ENCODE data around the gene NF1.
"Not testable (repeated sequence)": the region's sequence is repeated elsewhere in the genome, so short reads cannot be mapped to it uniquely, and the experiment has no call there.

NF1 gene

DNA sequence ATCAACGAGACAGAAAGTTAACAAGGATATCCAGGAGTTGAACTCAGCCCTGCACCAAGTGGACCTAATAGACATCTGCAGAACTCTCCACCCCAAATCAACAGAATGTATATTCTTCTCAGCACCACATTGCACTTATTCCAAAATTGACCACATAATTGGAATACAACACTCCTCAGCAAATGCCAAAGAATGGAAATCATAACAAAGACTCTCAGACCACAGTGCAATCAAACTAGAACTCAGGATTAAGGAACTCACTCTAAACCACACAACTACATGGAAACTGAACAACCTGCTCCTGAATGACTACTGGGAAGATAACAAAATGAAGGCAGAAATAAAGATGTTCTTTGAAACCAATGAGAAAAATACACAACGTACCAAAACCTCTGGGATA, 84.2 kb downstream of the NF1 start:
- not testable (repeated sequence) for DNase-seq (ENCODE audit: low read depth)

DNA sequence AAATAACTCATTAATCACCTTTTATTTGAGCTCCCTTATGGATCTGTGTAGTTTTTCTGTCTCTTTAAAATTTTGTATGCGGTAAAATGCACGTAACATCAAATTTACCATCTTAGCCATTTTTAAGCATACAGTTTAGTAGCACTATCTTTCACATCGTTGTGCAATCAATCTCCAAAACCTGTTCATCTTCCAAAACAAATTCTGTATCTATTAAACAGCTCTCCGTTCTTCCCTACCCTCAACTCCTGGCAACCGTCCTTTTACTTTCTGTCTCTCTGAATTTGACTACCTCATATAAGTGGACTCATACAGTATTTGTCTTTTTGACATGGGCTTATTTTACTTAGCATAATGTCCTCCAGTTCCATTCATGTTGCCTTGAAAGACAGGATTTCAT, 100.5 kb downstream of the NF1 start:
- DNase-seq (ENCODE audit: low read depth), result no peak

DNA sequence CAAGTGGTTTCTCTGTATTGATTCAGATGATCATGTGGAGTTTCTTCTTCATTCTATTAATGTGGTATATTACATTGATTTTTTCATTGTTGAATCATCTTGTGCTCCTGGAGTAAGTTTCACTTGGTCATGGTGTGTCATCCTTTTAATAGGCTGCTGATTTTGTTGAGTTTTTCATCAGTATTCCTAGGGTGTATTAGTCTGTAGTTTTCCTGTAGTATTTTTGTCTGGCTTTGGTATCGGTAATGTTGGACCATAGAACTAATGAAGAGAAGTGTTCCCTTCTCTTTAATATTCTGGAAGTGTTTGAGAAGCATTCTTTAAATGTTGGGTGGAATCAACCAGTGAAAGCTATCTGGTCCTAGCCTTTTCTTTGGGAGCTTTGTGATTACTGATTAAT, 103.2 kb downstream of the NF1 start:
- DNase-seq (ENCODE audit: low read depth), result no peak

GRCh38 chr17:31198666-31199065, 103.9 kb downstream of the NF1 start:
- DNase-seq (ENCODE audit: low read depth), result not testable (repeated sequence)

GRCh38 chr17:31200287-31200686, 105.5 kb downstream of the NF1 start:
- no peak for DNase-seq (ENCODE audit: low read depth)

DNA sequence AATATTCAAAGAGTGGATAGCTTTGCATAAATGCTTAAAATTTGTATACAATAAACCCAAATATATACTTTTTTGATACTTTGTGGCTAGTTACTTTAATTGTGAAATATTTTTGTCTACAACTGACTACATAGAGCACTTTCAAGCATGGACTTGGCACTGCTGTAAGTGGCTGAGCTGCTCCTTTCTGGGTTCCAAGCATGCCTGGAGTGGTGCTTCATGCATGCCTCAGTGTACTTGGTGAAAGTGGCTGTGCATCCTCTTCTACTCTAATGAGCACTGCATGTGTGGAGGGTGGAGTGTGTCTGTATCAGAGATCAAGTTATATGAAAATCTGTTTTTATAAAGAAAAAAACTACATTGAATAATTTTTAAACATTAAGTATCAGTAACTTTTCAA, 108.2 kb downstream of the NF1 start:
- no peak for DNase-seq (ENCODE audit: low read depth)

- no peak for DNase-seq (ENCODE audit: low read depth)
Measured at GRCh38 chr17:31211352-31212012, 116.7 kb downstream of the NF1 start.

DNA sequence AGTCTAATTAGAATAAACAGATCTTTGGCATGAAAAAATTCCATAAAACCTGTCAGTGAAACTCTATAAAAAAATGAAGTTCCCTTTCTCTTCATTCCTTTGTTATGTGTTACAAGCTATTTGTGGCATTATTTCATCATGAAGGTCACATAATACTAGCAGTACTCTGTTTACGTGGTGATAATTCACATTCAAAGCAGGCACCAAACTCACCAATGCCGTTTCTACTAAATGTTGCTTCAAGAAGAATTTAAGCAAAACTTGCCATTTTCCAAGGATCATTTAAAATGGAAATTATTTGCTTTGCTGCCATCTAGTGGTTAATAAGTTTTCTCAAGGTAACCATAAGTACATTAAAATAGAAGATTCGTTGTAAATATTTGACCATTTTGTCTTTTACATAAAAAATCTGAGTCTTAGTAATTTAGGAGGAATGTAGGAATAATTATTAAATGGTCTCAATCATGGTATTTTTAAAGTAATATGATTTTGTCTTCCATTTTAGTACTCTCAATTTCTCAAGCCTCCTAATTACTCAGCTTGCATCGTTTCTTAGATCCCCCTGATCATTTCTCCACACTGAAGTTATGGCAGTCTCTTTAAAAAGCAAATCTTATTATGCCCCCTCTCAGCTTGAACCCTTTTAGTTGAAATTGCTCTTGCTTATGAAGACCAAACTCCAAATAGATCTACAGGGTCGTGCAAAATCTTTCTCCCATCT, 121.4 kb downstream of the NF1 start:
- DNase-seq (ENCODE audit: low read depth), result no peak

DNA sequence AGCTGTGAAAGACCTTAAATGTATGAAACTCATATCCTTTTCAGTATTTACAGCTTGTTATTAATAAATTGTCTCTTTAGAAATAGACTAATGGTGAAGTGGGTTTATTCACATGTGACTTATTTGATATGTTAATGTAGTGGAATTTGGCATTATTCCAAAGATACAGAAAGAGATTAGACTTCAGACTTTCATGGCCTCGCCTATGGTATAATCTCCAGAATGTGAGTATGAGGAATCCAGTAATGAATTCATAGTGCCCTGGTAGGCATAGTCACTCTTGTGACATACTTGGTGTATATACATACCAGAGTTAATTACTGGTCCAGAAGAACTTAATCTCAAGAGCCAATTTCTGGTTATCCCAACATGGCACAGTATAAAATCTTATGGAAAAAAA, 129.6 kb downstream of the NF1 start:
- no peak for DNase-seq (ENCODE audit: low read depth)

GRCh38 chr17:31225831-31226230, 131.1 kb downstream of the NF1 start:
- DNase-seq (ENCODE audit: low read depth), result no peak

DNA sequence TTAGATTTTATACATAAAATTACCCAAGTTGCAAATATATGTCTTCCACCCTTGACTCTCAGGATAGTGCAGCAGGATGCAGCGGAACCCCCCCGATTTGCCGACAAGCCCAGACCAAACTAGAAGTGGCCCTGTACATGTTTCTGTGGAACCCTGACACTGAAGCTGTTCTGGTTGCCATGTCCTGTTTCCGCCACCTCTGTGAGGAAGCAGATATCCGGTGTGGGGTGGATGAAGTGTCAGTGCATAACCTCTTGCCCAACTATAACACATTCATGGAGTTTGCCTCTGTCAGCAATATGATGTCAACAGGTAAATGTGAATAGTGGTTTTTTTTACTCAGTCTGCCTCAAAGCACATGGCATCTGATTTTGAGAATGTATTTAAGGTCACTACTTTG, 131.6 kb downstream of the NF1 start:
- no peak for DNase-seq (ENCODE audit: low read depth)

GRCh38 chr17:31226950-31227349, 132.2 kb downstream of the NF1 start:
- DNase-seq (ENCODE audit: low read depth), result no peak

GRCh38 chr17:31231852-31232251, 137.1 kb downstream of the NF1 start:
- DNase-seq (ENCODE audit: low read depth), result no peak

- DNase-seq (ENCODE audit: low read depth), result no peak
Measured at GRCh38 chr17:31235110-31235509, 140.3 kb downstream of the NF1 start.

DNA sequence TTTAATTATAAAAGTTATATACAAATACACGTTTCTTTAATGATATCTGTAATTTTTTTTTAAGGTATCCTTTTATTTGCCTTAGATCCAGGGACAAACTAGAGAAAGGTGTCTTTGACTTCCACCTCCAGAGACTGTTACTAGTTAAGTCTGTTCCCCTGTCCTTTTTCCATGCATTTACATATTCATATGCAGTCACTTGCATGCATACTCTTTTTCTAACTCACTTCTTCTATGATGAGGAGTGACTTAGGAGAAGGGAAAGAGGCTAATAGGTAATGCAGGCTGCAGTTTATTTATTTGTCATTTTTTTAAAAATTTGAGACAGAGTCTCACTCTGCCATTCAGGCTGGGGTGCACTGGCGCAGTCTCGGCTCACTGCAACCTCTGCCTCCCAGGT, 141.4 kb downstream of the NF1 start:
- no peak for DNase-seq (ENCODE audit: low read depth)

DNA sequence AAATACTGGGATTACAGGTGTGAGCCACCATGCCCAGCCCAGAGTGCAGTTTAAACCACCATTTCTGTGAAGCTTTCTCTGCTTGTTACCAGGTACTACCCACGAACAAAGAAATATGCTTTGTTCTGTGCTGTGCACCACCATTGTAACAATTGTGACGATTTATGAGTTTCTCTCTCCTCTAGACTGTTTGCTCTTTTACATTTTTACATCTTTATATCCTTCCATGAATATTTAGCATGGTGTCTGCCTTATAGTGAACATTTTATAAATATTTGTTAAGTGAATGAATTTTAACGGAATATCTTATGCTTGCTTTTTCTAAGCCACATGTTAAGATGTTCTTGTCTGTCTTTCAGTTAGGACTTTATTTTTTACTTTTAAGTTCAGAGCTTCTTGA, 141.9 kb downstream of the NF1 start:
- DNase-seq (ENCODE audit: low read depth), result no peak

DNA sequence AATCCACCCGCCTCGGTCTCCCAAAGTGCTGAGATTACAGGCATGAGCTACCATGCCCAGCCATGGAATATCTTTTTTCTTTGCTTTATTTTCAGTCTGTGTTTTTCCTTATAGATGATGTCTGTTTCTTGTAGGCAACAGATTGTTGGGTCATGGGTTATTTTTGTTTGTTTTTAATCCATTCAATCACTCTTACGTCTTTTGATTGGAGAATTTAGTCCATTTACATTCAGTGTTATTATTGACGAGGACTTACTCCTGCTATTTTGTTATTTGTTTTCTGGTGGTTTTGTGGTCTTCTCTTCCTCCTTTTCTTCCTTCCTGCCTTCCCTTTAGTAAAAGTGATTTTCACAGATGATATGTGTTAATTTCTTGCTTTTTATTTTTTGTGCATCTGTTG, 146.3 kb downstream of the NF1 start:
- DNase-seq (ENCODE audit: low read depth), result no peak

- no peak for DNase-seq (ENCODE audit: low read depth)
Measured at GRCh38 chr17:31248986-31249834, 154.4 kb downstream of the NF1 start.

GRCh38 chr17:31249835-31250141, 155.0 kb downstream of the NF1 start:
- no peak for DNase-seq (ENCODE audit: low read depth)

DNA sequence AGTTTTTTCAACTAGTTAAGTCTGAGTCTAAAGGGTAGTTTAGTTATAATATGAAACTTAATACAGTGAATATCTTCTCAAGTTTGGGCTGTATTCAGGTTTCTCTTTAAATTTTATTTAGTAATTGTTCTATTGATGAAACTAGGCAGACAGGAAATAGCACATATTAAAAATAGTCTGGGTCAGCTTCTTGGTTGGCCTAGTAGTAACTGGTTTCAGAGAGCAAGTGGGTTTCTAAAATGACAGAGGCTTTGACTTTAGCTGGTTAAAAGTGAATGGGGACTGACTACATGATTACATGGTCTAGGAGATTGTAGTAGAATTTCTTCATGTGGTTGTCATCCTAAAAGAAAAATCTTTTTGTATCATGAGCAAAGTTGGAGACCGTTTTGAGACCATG, 155.5 kb downstream of the NF1 start:
- DNase-seq (ENCODE audit: low read depth), result no peak

- DNase-seq (ENCODE audit: low read depth), result no peak
Measured at GRCh38 chr17:31251105-31251969, 156.6 kb downstream of the NF1 start.

GRCh38 chr17:31251970-31252328, 157.2 kb downstream of the NF1 start:
- no peak for DNase-seq (ENCODE audit: low read depth)
